Right cardiac atrium (tissue), 5 donors: ENCODE data around the gene CLTB. TPM values are rescaled to one million over a fixed set of nuclear protein-coding genes. Genes with fewer than 3 reads are reported as not detected.

Experiments
- ATAC-seq, 2 donors: fragments of 200-7000 bp; cut with Tn5 transposase; one replicate each; pipeline versions ENCODE4 v1.8.0 to v1.9.1; 2020; ENCODE audit warnings: moderate library complexity in 2 of 2, mild to moderate bottlenecking in 1 of 2
- DNase-seq, 3 donors: peaks; one replicate each; pipeline ENCODE4 v3.0.0-alpha.2; 2020
- H3K27ac ChIP-seq: one replicate; pipeline ENCODE4 v1.5.1; 2013; ENCODE audit warnings: mild to moderate bottlenecking, low read length, control low read depth, moderate library complexity
- H3K27me3 ChIP-seq: one replicate; pipeline ENCODE4 v1.6.1; 2013; ENCODE audit not compliant: control insufficient read depth, insufficient read depth
- H3K4me1 ChIP-seq: one replicate; pipeline ENCODE4 v1.6.1; 2013; ENCODE audit warnings: low read length; ENCODE audit not compliant: control insufficient read depth, insufficient read depth
- H3K4me3 ChIP-seq: one replicate; pipeline ENCODE4 v1.5.1; 2013; ENCODE audit warnings: low read length, control low read depth
- H3K9me3 ChIP-seq: one replicate; pipeline ENCODE4 v1.6.1; 2013; ENCODE audit warnings: low read length; ENCODE audit not compliant: control insufficient read depth
- WGBS: extraction: QIAGEN DNeasy Blood & Tissue Kit; methylation state at CpG from one replicate; pipeline ENCODE4 v1.1.7; 2013; 5-methylcytosine and 5-hydroxymethylcytosine counted together
- intact Hi-C, 4 donors: fragments of 100-400 bp; cut with DNase I; formaldehyde crosslinking; loops; one replicate each; pipeline versions ENCODE4 v1.11.0 to v1.14.0; 2022 to 2023
- polyA plus RNA-seq: library from polyadenylated mRNA; stranded (reverse); fragments of 200-250 nt; gene quantifications from one replicate; pipeline ENCODE4 v1.2.3, GENCODE V29; 2013
- total RNA-seq, 4 donors: library from RNA; stranded (reverse); fragmentation: NEBNext Ultra II Directional; extraction: Animal tissue kit (Norgen Biotek cat#: 25700); gene quantifications; one replicate each; pipeline ENCODE4 v1.2.1, GENCODE V29; 2021
- donor health status: healthy with polysubstance abuse.
- donor health status: DM: no; HTN: yes; CAD: no.
- donor health status: DM: no; HTN: no; CAD: no.
- donor health status: DM: no; HTN: yes; CAD: no; lungs with severe emphysema.
- donor health status: DM: yes; HTN: yes; CAD: no.

Gene CLTB
- total and polyA plus RNA-seq, 5 donors, result 209 to 329 (median 213) TPM

GRCh38 chr5:176364765-176365350 is 51.5 kb downstream of the CLTB start:
- WGBS, result 26% methylated on average over 28 of the region's 28 CpGs
- Histone ChIP-seq H3K27ac (peak overlapping the region; percentile 49), H3K9me3 (no peaks in the 10 kb centered on the region), H3K27me3 (no peaks in the 10 kb centered on the region), H3K4me1 (peaks cover 3% of the 10 kb centered on the region), H3K4me3 (peak overlapping the region; percentile 40)
- intact Hi-C loops, result no loop called here
- DNase-seq (no peak), ATAC-seq (no peak)

- DNase-seq (no peak), ATAC-seq (no peak)
- 69% methylated on average over 8 of the region's 8 CpGs for WGBS
- Histone ChIP-seq H3K27ac (peak overlapping the region; percentile 19), H3K4me1 (peaks cover 3% of the 10 kb centered on the region), H3K4me3 (peak overlapping the region; percentile 63), H3K27me3 (no peaks in the 10 kb centered on the region), H3K9me3 (no peaks in the 10 kb centered on the region)
- intact Hi-C loops, result no loop called here
Observed at GRCh38 chr5:176362233-176362490, 54.2 kb downstream of the CLTB start.

DNA sequence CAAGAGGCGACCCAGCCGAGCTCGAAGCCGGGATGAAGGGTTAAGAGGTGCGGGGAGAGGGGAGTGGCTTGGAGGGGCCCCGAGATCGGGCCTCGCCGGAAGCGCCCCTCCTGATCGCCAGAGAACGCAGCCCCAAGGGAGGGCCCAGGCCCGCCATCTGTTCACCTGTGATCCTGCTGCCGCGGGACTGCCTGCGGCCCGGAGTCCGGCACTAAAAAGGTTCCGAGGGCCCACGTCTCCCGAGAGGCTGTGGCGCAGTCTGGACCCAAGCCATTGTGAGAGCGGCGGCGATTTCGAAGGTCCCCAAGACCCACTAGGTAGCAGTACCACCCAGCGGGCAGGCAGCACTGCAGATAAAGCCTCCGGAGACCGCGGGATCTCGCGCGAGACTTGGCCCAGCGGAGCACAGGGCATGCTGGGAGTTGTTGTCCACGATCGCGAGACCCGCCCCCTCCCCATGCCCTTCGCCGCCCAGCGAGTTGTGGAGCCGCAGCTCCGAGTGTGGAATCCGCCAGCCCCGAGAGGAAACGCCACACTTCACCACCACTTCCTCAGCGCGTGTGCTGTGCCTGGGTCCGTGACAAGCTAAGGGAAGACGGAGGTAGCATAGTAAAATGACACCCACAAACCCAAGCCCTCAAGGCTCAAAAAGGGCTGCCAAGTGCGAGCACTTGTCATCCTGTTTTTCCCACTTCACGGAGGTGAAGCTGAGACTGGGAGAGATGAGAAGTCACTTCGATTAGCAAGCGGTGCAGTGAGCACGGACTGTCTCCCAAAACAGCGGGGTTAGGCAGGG is 54.7 kb downstream of the CLTB start, which contains the start of gene KIAA1191:
Gene KIAA1191 (minus strand): TSS at position 328 of the 796 bp plus-strand sequence. CDS start 2,256 bp downstream, outside the sequence.
- H3K4me1 ChIP-seq, result peaks cover 3% of the 10 kb centered on the region
- peak within 1 kb of the TSS; percentile 22 for H3K27ac ChIP-seq
- WGBS, result under 1% methylated on average over 56 of the region's 56 CpGs
- no peaks in the 10 kb centered on the region for H3K27me3 ChIP-seq
- peak; percentile 96 to 99 (median 98) for DNase-seq
- intact Hi-C loops, result no loop called here
- peak within 1 kb of the TSS; percentile 63 for H3K4me3 ChIP-seq
- peak; percentile 97 to 98 for ATAC-seq
- no peaks in the 10 kb centered on the region for H3K9me3 ChIP-seq

DNA sequence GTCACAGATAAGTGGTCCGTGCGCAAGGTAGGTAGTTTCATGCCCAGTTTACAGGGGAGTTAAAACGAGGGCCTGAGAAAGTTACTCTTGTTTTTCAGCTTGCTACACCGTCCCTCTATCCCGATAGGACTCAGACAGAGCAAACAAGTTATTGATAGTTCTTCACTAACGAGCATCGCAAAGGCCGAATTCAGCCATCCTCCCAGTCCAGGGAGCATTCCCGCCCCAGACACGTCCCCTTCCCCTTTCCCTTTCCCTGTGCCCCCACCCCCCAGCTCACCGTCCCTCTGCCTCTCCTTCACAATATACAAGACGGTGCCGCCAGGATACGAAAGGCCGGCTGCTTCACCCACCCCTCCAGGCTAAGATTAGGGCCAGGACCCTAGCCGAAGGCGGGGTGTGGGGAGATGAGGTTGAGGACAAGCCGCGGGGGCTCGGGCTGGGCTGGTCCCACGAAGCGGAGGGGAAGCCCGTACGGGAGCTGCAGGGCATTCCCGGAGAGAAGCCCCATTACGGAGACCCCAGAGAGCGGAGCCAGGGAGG is 55.4 kb downstream of the CLTB start:
- DNase-seq (peak in 1 of 3 donors; percentile 67), ATAC-seq (peak in 1 of 2 donors; percentile 1)
- WGBS, result 2% methylated on average over 27 of the region's 27 CpGs
- Histone ChIP-seq H3K4me3 (peak overlapping the region; percentile 63), H3K27ac (peak overlapping the region; percentile 22), H3K4me1 (no peaks in the 10 kb centered on the region), H3K9me3 (no peaks in the 10 kb centered on the region), H3K27me3 (no peaks in the 10 kb centered on the region)
- intact Hi-C loops, result no loop called here

GRCh38 chr5:176359658-176360057 is 56.7 kb downstream of the CLTB start:
- no peak for DNase-seq
- intact Hi-C loops, result no loop called here
- no peaks in the 10 kb centered on the region for H3K27me3 ChIP-seq
- H3K4me1 ChIP-seq, result no peaks in the 10 kb centered on the region
- H3K4me3 ChIP-seq, result no peak overlapping the region
- no peaks in the 10 kb centered on the region for H3K9me3 ChIP-seq
- WGBS, result 63% methylated on average over 4 of the region's 4 CpGs
- ATAC-seq, result no peak
- no peak overlapping the region for H3K27ac ChIP-seq

DNA sequence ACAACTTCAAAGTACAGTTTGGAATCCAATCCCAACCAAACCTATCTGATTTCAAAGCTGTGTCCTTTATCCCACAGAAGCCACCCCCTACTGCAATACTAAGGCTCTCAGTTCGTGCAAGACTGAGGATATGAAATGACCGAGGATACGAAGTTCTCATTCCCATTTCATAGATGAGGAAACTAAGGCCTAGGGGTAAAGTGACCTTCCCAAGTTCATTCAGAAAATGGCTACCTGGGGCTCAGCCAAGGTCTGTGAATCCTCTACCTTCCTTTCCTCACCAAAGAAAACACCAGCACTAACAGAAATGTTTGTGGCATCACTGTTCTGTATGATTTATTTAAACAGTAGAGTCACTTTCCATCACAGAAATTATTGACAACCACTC is 60.2 kb downstream of the CLTB start:
- H3K27ac ChIP-seq, result no peak overlapping the region
- WGBS, result 91% methylated on average over 3 of the region's 3 CpGs
- H3K4me1 ChIP-seq, result no peaks in the 10 kb centered on the region
- intact Hi-C loops, result no loop called here
- no peak overlapping the region for H3K4me3 ChIP-seq
- H3K9me3 ChIP-seq, result no peaks in the 10 kb centered on the region
- DNase-seq (no peak), ATAC-seq (no peak)
- no peaks in the 10 kb centered on the region for H3K27me3 ChIP-seq

DNA sequence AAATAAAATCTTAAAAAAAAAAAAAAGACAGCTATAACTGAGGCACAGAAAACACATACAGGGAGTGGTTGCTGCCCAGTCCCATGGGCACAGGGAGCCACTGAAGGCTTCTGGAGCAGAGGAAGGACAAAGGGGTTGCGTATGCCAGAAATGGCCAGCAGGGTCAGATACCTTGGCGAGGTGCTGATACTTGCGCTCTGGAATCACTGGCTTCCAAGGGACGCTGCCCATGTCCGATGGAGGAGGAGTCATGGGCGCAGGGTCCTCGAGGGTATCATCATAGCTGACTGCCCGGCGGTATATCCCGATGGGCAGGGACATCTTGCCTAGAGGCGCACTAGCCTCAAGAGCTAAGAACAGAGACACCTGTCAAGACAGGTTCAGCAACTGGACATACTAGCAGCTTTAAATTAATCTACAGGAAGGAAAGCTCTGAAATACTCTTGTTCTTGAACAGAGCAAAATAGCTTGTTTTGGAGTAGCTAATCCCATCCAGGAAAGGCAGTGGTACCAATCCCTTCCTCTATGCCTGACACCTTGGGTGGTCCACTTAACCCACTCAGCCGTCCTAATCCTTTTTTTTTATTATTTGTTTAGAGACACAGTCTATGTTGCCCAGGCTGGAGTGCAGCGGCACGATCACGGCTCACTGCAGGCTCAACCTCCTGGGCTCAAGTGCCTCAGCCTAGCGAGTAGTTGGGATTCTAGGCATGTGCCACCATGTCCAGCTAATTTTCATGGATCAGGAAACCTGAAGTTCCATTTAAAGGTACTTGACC is 60.8 kb downstream of the CLTB start:
- no peaks in the 10 kb centered on the region for H3K4me1 ChIP-seq
- H3K4me3 ChIP-seq, result no peak overlapping the region
- no peaks in the 10 kb centered on the region for H3K9me3 ChIP-seq
- no peak for ATAC-seq
- intact Hi-C loops, result no loop called here
- 91% methylated on average over 16 of the region's 16 CpGs for WGBS
- no peak overlapping the region for H3K27ac ChIP-seq
- DNase-seq, result no peak
- no peaks in the 10 kb centered on the region for H3K27me3 ChIP-seq

DNA sequence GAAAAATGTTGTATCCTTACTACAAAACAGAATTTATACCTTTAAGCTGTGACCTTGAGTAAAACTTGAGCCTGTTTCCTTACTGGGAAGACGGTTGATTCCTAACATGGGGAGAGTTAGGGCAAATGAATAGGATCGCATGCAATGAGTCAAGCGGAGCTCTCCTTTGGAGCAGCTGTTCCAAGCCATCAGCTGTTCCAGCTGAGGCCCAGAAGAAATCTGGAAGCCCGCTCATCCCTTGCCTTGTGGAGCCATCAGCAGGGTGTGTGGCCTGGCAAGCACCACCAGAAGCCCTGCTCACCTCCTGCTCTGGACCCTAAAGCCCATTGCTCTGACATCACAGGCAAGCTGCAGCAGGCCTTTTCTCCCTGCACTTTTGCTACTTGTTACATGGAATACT is 62.8 kb downstream of the CLTB start:
- H3K9me3 ChIP-seq, result no peaks in the 10 kb centered on the region
- 97% methylated on average over 4 of the region's 4 CpGs for WGBS

GRCh38 chr5:176352116-176352878 is 64.0 kb downstream of the CLTB start:
- WGBS, result 94% methylated on average over 5 of the region's 5 CpGs
- H3K9me3 ChIP-seq, result no peaks in the 10 kb centered on the region
- intact Hi-C loops, result no loop called here
- no peaks in the 10 kb centered on the region for H3K27me3 ChIP-seq
- ATAC-seq, result no peak
- no peak for DNase-seq
- no peak overlapping the region for H3K27ac ChIP-seq
- H3K4me1 ChIP-seq, result no peaks in the 10 kb centered on the region
- no peak overlapping the region for H3K4me3 ChIP-seq

More for the DNA sequence above, 62.8 kb downstream of the CLTB start:
- Histone ChIP-seq H3K4me1 (no peaks in the 10 kb centered on the region), H3K27me3 (no peaks in the 10 kb centered on the region), H3K27ac (no peak overlapping the region), H3K4me3 (no peak overlapping the region)
- intact Hi-C loops, result no loop called here
- DNase-seq (no peak), ATAC-seq (no peak)

DNA sequence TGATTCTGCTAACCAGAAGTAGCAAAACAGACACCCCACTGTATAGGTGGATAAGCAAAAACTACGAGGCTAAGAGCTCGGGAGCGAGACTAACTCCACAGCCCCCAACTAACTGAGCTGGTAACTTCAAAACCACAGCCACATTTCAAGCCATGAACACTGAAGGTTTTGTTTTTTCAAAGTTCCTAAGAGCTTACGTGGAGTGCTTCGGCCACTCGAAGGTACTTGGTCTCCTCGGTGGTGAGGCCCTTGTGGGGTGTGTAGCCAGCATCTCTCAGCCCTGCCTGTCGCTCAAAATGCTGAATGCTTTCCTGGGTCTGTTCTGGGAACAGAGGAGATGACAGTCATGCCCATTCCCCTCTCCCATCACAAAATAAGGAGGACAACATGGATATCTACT is 65.9 kb downstream of the CLTB start:
- no peak for DNase-seq
- ATAC-seq, result no peak
- Histone ChIP-seq H3K4me3 (no peak overlapping the region), H3K9me3 (no peaks in the 10 kb centered on the region), H3K4me1 (no peaks in the 10 kb centered on the region), H3K27me3 (no peaks in the 10 kb centered on the region), H3K27ac (no peak overlapping the region)
- intact Hi-C loops, result no loop called here
- WGBS, result 95% methylated on average over 8 of the region's 8 CpGs
